K562 (cell line): ENCODE data around the gene MCCD1. TPM values are rescaled to one million over a fixed set of nuclear protein-coding genes. Genes with fewer than 3 reads are reported as not detected.

ENCODE experiments used
- KDM4B ChIP-seq, 2 experiments: fragments of 450-650 bp in 1 of 2; sonication (generic) in 1 of 2; IDR thresholded peaks; 2 replicates each; pipeline ENCODE4 v1.6.1; 2016 to 2017; ENCODE audit warnings: borderline replicate concordance in 2 of 2, antibody characterized with exemption in 1 of 2, low read depth in 1 of 2, mild to moderate bottlenecking in 1 of 2
- NKRF ChIP-seq: fragments of 450-650 bp; IDR thresholded peaks from 2 replicates; pipeline ENCODE4 v1.6.1; 2016; ENCODE audit warnings: borderline replicate concordance
- NR4A1 ChIP-seq, 2 experiments: fragments of 250-450 bp in 1 of 2; fragments of 450-650 bp in 1 of 2; sonication (Bioruptor Pico) in 1 of 2; IDR thresholded peaks; 2 replicates each; pipeline versions ENCODE4 v1.4.0 to v1.6.1; 2016 to 2020; ENCODE audit warnings: mild to moderate bottlenecking in 2 of 2, missing compliant biosample characterization in 1 of 2, missing genetic modification characterization in 1 of 2, moderate library complexity in 1 of 2
- NRF1 ChIP-seq, 2 experiments: fragments of 450-650 bp; IDR thresholded peaks in 1 of 2; conservative IDR thresholded peaks in 1 of 2; 2 replicates each; pipeline ENCODE4 v1.6.1; 2014; ENCODE audit warnings: mild to moderate bottlenecking in 2 of 2
- RAD21 ChIP-seq, 2 experiments: fragments of 250-450 bp in 1 of 2; fragments of 450-650 bp in 1 of 2; sonication (Bioruptor Pico) in 1 of 2; formaldehyde crosslinking in 1 of 2; IDR thresholded peaks in 1 of 2; conservative IDR thresholded peaks in 1 of 2; 2 replicates each; pipeline versions ENCODE4 v1.4.0 to v1.8.0; 2020 to 2022; ENCODE audit warnings: mild to moderate bottlenecking in 2 of 2, moderate library complexity in 1 of 2
- RREB1 ChIP-seq: fragments of 250-450 bp; sonication (Bioruptor Pico); IDR thresholded peaks from 2 replicates; pipeline ENCODE4 v1.4.0; 2020
- TRIM24 ChIP-seq, 2 experiments: fragments of 450-650 bp; IDR thresholded peaks; 2 replicates each; pipeline ENCODE4 v1.6.1; 2016
- ZNF324 ChIP-seq: fragments of 250-450 bp; sonication (Bioruptor Pico); IDR thresholded peaks from 2 replicates; pipeline ENCODE4 v1.4.0; 2020; ENCODE audit warnings: mild to moderate bottlenecking
- polyA plus RNA-seq, 8 experiments: library from polyadenylated mRNA; depleted of rRNA in 4 of 8; stranded (reverse) in 5 of 8; unstranded in 3 of 8; fragments of >200 nt; fragmentation: Nextera tagmentation in 2 of 8; fragmentation: Illumina TruSeq in 1 of 8; extraction: Ambion mirVana in 2 of 8; extraction: Trizol in 1 of 8; gene quantifications; 2 replicates each; pipeline versions ENCODE4 v1.2.1 to v1.2.3, GENCODE V29; 2011 to 2014; ENCODE audit warnings: inconsistent platforms in 1 of 8, missing spikeins in 1 of 8
- total RNA-seq, 7 experiments: library from RNA; depleted of rRNA in 6 of 7; stranded (reverse); fragments of >200 nt in 6 of 7; fragmentation: Illumina TruSeq in 2 of 7; extraction: Trizol in 2 of 7; gene quantifications; 2 replicates each; pipeline versions ENCODE4 v1.2.1 to v1.2.3, GENCODE V29; 2011 to 2021; ENCODE audit warnings: low replicate concordance in 1 of 7
- TF ChIP-seq, protein P1 (sequence below): sonication (generic); formaldehyde crosslinking; IDR thresholded peaks from 2 replicates; pipeline ENCODE4 v1.8.1; 2022; ENCODE audit warnings: missing genetic modification reagents
- TF ChIP-seq, protein P2 (sequence below): fragments of 250-450 bp; sonication (Bioruptor Pico); IDR thresholded peaks from 2 replicates; pipeline ENCODE4 v1.8.0; 2022; ENCODE audit warnings: inconsistent platforms, mild to moderate bottlenecking, moderate library complexity, borderline replicate concordance
- TF ChIP-seq, protein P3 (sequence below): fragments of 250-450 bp; sonication (Bioruptor Pico); IDR thresholded peaks from 2 replicates; pipeline ENCODE4 v1.9.0; 2021; ENCODE audit warnings: mild to moderate bottlenecking, inconsistent platforms

Gene MCCD1
- total and polyA plus RNA-seq, 9 of the 15 experiments (the other 6 are each of a cell fraction or from before 2014, with no cell fraction given): not detected

DNA sequence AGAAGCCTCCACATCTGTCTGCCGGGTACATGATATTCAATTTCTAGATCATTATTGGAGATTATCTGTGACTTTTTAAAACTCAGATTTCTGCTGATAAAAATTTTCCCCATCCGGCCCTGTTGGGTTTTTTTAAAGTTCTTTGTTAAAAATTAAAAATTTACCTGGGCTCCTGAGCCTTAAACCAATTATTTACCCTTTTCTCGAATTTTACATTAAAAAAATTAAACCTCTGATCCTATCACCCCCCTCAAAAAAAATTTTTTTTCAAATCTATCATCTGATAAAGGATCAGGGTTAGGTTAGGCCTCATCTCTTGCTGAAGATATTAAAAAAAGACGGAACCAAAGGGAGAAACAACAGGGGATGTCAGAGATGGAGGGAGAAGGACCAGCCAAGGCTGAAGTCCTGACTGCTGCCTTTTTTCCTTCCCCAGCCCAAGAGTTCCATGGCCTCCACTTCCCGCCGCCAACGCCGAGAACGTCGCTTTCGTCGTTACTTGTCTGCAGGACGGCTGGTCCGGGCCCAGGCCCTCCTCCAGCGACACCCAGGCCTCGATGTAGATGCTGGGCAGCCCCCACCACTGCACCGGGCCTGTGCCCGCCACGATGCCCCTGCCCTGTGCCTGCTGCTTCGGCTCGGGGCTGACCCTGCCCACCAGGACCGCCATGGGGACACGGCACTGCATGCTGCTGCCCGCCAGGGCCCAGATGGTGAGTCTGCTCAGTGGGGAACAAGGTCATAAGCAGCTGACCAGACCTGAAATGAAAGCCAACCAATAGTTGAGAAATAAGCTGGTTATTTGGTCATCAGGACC is 19.2 kb downstream of the MCCD1 start (continued):
- TF ChIP-seq, protein P1, sequence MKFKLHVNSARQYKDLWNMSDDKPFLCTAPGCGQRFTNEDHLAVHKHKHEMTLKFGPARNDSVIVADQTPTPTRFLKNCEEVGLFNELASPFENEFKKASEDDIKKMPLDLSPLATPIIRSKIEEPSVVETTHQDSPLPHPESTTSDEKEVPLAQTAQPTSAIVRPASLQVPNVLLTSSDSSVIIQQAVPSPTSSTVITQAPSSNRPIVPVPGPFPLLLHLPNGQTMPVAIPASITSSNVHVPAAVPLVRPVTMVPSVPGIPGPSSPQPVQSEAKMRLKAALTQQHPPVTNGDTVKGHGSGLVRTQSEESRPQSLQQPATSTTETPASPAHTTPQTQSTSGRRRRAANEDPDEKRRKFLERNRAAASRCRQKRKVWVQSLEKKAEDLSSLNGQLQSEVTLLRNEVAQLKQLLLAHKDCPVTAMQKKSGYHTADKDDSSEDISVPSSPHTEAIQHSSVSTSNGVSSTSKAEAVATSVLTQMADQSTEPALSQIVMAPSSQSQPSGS (CRISPR knock-in tag): no peak
- TF ChIP-seq, protein P2, sequence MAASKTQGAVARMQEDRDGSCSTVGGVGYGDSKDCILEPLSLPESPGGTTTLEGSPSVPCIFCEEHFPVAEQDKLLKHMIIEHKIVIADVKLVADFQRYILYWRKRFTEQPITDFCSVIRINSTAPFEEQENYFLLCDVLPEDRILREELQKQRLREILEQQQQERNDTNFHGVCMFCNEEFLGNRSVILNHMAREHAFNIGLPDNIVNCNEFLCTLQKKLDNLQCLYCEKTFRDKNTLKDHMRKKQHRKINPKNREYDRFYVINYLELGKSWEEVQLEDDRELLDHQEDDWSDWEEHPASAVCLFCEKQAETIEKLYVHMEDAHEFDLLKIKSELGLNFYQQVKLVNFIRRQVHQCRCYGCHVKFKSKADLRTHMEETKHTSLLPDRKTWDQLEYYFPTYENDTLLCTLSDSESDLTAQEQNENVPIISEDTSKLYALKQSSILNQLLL (CRISPR knock-in tag): no peak
- TF ChIP-seq RAD21 (CRISPR knock-in tag; conservative IDR thresholded peaks at IDR 0.05 in 1 of 2, IDR thresholded peaks at IDR 0.05 in 1 of 2): no peak
- peak; percentile 42; the same call in 1 of the 2 replicates for TF ChIP-seq NR4A1 (CRISPR knock-in tag; IDR thresholded peaks at IDR 0.05)
- peak; percentile 75; the same call in 1 of the 2 replicates for TF ChIP-seq NR4A1 (tag; IDR thresholded peaks at IDR 0.05)
- no peak for TF ChIP-seq KDM4B (IDR thresholded peaks at IDR 0.05; ENCODE audit: borderline replicate concordance in 2 of 2, low read depth in 1 of 2)
- TF ChIP-seq ZNF324 (CRISPR knock-in tag): peak; percentile 19; the same call in 1 of the 2 replicates
- TF ChIP-seq, protein P3, sequence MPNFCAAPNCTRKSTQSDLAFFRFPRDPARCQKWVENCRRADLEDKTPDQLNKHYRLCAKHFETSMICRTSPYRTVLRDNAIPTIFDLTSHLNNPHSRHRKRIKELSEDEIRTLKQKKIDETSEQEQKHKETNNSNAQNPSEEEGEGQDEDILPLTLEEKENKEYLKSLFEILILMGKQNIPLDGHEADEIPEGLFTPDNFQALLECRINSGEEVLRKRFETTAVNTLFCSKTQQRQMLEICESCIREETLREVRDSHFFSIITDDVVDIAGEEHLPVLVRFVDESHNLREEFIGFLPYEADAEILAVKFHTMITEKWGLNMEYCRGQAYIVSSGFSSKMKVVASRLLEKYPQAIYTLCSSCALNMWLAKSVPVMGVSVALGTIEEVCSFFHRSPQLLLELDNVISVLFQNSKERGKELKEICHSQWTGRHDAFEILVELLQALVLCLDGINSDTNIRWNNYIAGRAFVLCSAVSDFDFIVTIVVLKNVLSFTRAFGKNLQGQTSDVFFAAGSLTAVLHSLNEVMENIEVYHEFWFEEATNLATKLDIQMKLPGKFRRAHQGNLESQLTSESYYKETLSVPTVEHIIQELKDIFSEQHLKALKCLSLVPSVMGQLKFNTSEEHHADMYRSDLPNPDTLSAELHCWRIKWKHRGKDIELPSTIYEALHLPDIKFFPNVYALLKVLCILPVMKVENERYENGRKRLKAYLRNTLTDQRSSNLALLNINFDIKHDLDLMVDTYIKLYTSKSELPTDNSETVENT (CRISPR knock-in tag): peak; percentile 66; the same call in 1 of the 2 replicates
- no peak for TF ChIP-seq TRIM24 (IDR thresholded peaks at IDR 0.05)
- peak; percentile 52; the same call in 1 of the 2 replicates for TF ChIP-seq NKRF
- 0 out of 2 replicates have a peak, but pooled peaks have one; percentile 65 for TF ChIP-seq RREB1
- TF ChIP-seq NRF1 (conservative IDR thresholded peaks at IDR 0.05 in 1 of 2, IDR thresholded peaks at IDR 0.05 in 1 of 2): peak; percentile 30 to 35
